ENCODE results near the gene DARS1. TPM values are rescaled to one million over a fixed set of nuclear protein-coding genes. Genes with fewer than 3 reads are reported as not detected.

Gene DARS1
- polyA plus RNA-seq, 3 donors, result 24.4 to 53.0 (median 46.2) TPM

- Mint-ChIP-seq H3K27me3 (ENCODE audit: low read depth in 3 of 3) (no peaks in the 10 kb centered on the region), H3K4me3 (peak overlapping the region in 1 of 2 donors; percentile 90), H3K36me3 (peaks cover 4 to 12% of the 10 kb centered on the region in 2 donors), H3K9me3 (no peaks in the 10 kb centered on the region), H3K4me1 (peaks cover 31% of the 10 kb centered on the region), H3K27ac (peak overlapping the region in 1 of 7 donors; percentile 35)
- no peak for DNase-seq
- Histone ChIP-seq H3K9ac (ENCODE audit: insufficient read depth, low read length, poor library complexity, severe bottlenecking) (no peak overlapping the region), H3K27ac (ENCODE audit: low read depth in 1 of 2, low read length in 2 of 2) (no peak overlapping the region), H3K36me3 (replicated peaks in 1 of 2; ENCODE audit: control insufficient read depth in 1 of 2, insufficient read depth in 2 of 2, low read length in 2 of 2) (peaks cover 2 to 9% of the 10 kb centered on the region in 2 donors), H4K20me1 (ENCODE audit: insufficient read depth, low read length) (no peaks in the 10 kb centered on the region), H3K9me3 (replicated peaks in 1 of 2; ENCODE audit: control insufficient read depth in 1 of 2, insufficient read depth in 1 of 2, low read length in 2 of 2) (no peaks in the 10 kb centered on the region), H3K4me3 (replicated peaks in 1 of 3; ENCODE audit: low read depth in 2 of 3, low read length in 3 of 3) (no peak overlapping the region), H3K79me2 (ENCODE audit: insufficient read depth, low read length) (peaks cover 47% of the 10 kb centered on the region), H3K27me3 (ENCODE audit: control insufficient read depth in 2 of 2, insufficient read depth in 2 of 2, low read length in 2 of 2) (no peaks in the 10 kb centered on the region), H3K4me2 (replicated peaks; ENCODE audit: extremely low read depth, low read length, poor library complexity, severe bottlenecking) (no peak overlapping the region), H2AFZ (ENCODE audit: insufficient read depth, low read depth, low read length, poor library complexity, severe bottlenecking) (no peak overlapping the region), H3K4me1 (ENCODE audit: control insufficient read depth in 1 of 2, insufficient read depth in 2 of 2, low read length in 2 of 2) (peaks cover 17 to 31% of the 10 kb centered on the region in 2 donors)
- TF ChIP-seq CTCF (IDR thresholded peaks at IDR 0.05), result no peak
- no CpG with 5 or more reads among the region's 5 CpGs for WGBS (ENCODE audit: insufficient coverage)
- intact Hi-C loops (cut with micrococcal nuclease), result loop anchor here (5.0 to 10.0 kb wide), 2 partner anchors 36 to 128 kb away; partner anchors contain the start of gene CXCR4 (in 1 of the 2)
Measured at GRCh38 chr2:135986507-135986906, 1.1 kb upstream of the DARS1 start.

DNA sequence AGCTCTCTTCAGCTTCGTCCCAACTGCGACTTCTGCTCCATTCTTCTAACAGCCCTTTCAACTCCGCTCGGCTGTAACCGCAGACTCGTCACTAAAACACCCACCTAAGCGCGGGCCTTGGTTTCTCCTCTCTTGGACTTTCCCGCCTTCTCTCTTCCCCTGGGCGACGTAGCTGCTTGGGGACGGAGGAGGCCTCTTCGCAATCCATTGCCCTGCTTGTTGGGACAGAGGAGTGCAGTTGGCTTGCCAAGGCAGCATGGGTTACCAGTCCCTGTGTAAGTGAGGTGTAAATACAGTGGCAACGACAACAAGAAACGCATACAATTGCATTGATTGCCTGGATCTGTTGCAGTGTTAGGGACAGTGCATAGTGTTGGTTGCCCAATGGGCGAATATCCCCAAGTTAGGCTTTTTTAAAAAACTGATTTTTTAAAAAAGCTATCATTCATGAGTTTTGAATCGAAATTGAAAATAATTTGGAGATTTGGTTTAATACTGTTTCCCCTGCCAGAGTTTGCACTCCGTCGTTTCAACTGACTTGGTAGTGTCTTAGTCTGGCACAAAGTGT is 484 bp upstream of the DARS1 start:
- Histone ChIP-seq H3K9ac (ENCODE audit: insufficient read depth, low read length, poor library complexity, severe bottlenecking) (peak overlapping the region; percentile 99), H3K27me3 (ENCODE audit: control insufficient read depth in 2 of 2, insufficient read depth in 2 of 2, low read length in 2 of 2) (no peaks in the 10 kb centered on the region), H3K79me2 (ENCODE audit: insufficient read depth, low read length) (peaks cover 53% of the 10 kb centered on the region), H3K36me3 (replicated peaks in 1 of 2; ENCODE audit: control insufficient read depth in 1 of 2, insufficient read depth in 2 of 2, low read length in 2 of 2) (peaks cover 2 to 13% of the 10 kb centered on the region in 2 donors), H4K20me1 (ENCODE audit: insufficient read depth, low read length) (no peaks in the 10 kb centered on the region), H3K9me3 (replicated peaks in 1 of 2; ENCODE audit: control insufficient read depth in 1 of 2, insufficient read depth in 1 of 2, low read length in 2 of 2) (no peaks in the 10 kb centered on the region), H2AFZ (ENCODE audit: insufficient read depth, low read depth, low read length, poor library complexity, severe bottlenecking) (peak overlapping the region; percentile 92), H3K4me2 (replicated peaks; ENCODE audit: extremely low read depth, low read length, poor library complexity, severe bottlenecking) (peak overlapping the region; percentile 95), H3K4me1 (ENCODE audit: control insufficient read depth in 1 of 2, insufficient read depth in 2 of 2, low read length in 2 of 2) (peaks cover 16 to 32% of the 10 kb centered on the region in 2 donors), H3K4me3 (replicated peaks in 1 of 3; ENCODE audit: low read depth in 2 of 3, low read length in 3 of 3) (peak overlapping the region; percentile 46 to 96 (median 94)), H3K27ac (ENCODE audit: low read depth in 1 of 2, low read length in 2 of 2) (peak overlapping the region; percentile 98 to 99)
- Mint-ChIP-seq H3K27me3 (ENCODE audit: low read depth in 3 of 3) (no peaks in the 10 kb centered on the region), H3K36me3 (peaks cover 3 to 12% of the 10 kb centered on the region in 2 donors), H3K27ac (peak overlapping the region; percentile 92 to 97 (median 95)), H3K4me1 (peaks cover 27% of the 10 kb centered on the region), H3K9me3 (no peaks in the 10 kb centered on the region), H3K4me3 (peak overlapping the region; percentile 90 to 95)
- no peak for TF ChIP-seq CTCF (IDR thresholded peaks at IDR 0.05)
- intact Hi-C loops (cut with micrococcal nuclease), result loop anchor here (5.0 to 10.0 kb wide), 2 partner anchors 36 to 129 kb away; partner anchors contain the start of gene CXCR4 (in 1 of the 2)
- WGBS (ENCODE audit: insufficient coverage), result 13% methylated on average over 12 of the region's 19 CpGs
- DNase-seq, result peak; percentile 40 to 88 (median 57)
